ENCODE measurements around the gene UGT1A5. TPM values are rescaled to one million over a fixed set of nuclear protein-coding genes. Genes with fewer than 3 reads are reported as not detected.

UGT1A5 gene
- total RNA-seq, 1 donor from 2014 or later, result not detected

DNA sequence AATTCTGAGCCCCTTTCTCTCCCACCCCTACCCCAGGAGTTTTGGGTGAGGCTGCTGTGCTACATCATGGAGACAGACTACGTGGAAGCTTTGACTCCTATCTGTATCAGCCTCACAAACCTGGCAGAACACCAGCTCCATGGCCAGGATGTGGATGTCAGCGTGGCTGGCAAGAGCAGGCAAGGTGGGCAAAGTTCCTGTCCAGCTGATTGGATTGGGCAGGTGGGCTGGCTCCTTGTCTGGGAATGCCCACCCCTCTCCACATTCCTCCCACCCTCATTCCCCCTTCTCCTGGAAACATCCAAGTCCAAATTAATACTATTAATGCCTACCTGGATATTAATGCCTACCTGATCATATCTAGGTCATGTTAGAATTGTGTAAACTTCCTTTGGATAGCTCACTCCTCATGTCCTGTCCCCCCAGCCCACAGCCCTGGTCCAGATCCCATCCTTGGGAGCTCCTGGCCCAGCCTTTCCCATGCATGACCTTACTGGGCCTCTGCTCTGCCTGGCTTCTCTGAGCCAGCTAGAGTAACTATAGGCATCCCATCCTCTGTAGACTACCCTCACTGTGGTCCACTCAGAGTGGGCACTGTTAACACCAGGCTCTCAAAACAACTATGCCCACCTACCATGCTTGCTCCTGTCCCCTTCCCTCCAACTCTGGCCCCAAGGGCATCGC is 89.6 kb downstream of the UGT1A5 start:
- Mint-ChIP-seq H3K4me3 (no peak overlapping the region), H3K36me3 (no peaks in the 10 kb centered on the region), H3K27ac (no peak overlapping the region), H3K4me1 (no peaks in the 10 kb centered on the region), H3K9me3 (peaks cover 6% of the 10 kb centered on the region), H3K27me3 (ENCODE audit: low read depth) (peaks cover 33% of the 10 kb centered on the region)
- TF ChIP-seq, protein P1, sequence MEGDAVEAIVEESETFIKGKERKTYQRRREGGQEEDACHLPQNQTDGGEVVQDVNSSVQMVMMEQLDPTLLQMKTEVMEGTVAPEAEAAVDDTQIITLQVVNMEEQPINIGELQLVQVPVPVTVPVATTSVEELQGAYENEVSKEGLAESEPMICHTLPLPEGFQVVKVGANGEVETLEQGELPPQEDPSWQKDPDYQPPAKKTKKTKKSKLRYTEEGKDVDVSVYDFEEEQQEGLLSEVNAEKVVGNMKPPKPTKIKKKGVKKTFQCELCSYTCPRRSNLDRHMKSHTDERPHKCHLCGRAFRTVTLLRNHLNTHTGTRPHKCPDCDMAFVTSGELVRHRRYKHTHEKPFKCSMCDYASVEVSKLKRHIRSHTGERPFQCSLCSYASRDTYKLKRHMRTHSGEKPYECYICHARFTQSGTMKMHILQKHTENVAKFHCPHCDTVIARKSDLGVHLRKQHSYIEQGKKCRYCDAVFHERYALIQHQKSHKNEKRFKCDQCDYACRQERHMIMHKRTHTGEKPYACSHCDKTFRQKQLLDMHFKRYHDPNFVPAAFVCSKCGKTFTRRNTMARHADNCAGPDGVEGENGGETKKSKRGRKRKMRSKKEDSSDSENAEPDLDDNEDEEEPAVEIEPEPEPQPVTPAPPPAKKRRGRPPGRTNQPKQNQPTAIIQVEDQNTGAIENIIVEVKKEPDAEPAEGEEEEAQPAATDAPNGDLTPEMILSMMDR (IDR thresholded peaks at IDR 0.05; ENCODE audit: unreplicated experiment), result no peak
- DNase-seq (ENCODE audit: low spot score in 2 of 2, unreplicated experiment in 2 of 2), result no peak

DNA sequence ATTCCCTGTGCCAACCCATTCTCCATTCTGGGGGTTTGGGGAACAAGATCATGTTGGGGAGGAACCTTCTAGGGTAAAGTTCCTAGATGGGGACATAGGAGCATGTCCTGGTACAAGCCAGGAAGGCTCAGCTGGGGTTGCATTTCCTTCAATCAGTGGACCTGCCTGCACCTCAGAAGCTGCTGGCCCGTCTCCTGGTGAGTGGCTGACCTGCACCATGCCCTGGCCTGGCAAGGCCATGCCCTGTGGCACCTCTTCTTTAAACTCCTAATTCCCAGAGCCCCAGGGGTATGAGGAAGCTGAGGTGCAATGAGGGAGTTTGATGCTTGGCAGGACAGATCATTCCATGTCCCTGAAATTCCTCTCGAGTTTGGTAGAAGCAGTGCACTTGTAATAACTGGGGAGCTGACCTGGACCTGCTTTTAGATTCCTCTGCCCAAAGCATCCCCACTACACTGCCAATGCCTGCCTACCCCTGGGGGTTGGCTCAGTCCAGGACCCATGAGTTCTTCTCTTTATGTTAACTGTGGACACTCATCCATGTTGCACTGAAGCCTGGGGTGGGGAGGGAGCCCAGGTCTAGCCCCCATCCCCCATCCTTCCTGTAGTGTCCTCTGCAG is 90.7 kb downstream of the UGT1A5 start:
- DNase-seq (ENCODE audit: low spot score in 2 of 2, unreplicated experiment in 2 of 2), result peak in 1 of 2 experiments; percentile 29
- Mint-ChIP-seq H3K9me3 (peaks cover 6% of the 10 kb centered on the region), H3K4me3 (no peak overlapping the region), H3K4me1 (no peaks in the 10 kb centered on the region), H3K36me3 (no peaks in the 10 kb centered on the region), H3K27ac (no peak overlapping the region), H3K27me3 (ENCODE audit: low read depth) (peaks cover 37% of the 10 kb centered on the region)
- TF ChIP-seq, protein P1 (IDR thresholded peaks at IDR 0.05; ENCODE audit: unreplicated experiment), result no peak

DNA sequence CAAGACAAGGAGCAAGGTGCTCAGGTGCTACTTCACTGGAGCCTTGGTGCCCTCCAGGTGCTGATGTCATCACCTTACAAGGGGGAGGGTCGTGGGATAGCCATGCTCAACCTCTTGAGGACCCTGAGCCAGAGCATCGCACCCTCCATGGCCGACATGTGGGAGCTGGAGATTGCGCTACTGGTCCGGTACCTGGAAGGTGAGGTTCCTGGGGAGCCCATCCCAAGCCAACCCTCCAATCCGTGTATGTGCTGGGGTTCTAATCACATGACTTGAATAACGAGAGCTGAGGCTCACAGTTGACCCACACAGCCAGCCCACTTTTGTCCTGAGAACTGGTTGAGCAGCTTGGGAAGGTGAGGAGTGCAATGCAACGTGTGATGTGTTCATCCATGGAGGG is 91.3 kb downstream of the UGT1A5 start:
- TF ChIP-seq, protein P1 (IDR thresholded peaks at IDR 0.05; ENCODE audit: unreplicated experiment), result no peak

DNA sequence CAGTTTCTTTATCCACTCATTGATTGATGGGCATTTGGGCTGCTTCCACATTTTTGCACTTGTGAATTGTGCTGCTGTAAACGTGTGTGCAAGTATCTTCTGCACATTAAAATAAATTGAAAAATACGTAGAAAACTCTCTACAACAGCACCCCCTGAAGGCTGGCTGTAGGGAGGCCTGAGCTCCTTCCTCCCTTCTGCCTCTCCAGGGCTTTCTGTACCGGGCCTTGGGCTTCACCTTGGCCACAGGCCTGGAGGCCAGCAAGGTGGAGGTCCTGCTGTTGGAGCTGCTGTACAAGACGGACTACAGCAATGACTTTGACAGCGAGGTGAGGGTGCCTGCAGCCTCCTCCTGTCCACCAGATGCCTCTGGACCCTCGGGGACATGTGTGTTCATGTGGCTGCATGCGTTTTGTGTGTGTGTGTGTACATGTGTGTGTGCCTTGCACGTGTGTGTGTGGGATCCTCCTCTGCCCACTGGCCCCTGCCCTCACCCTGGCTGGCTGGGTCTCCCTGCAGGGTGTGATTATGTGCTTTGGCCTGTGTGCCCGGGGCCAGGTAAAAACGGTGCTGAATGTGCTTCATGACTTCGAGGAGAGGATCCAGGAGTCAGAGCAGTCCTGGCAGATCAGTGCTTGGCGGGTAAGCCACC is 94.6 kb downstream of the UGT1A5 start:
- H3K27ac Mint-ChIP-seq, result no peak overlapping the region
- no peaks in the 10 kb centered on the region for H3K4me1 Mint-ChIP-seq
- no peaks in the 10 kb centered on the region for H3K36me3 Mint-ChIP-seq
- TF ChIP-seq, protein P1 (IDR thresholded peaks at IDR 0.05; ENCODE audit: unreplicated experiment), result no peak
- no peak overlapping the region for H3K4me3 Mint-ChIP-seq
- peak in 1 of 2 experiments; percentile 25 for DNase-seq (ENCODE audit: low spot score in 2 of 2, unreplicated experiment in 2 of 2)
- peaks cover 59% of the 10 kb centered on the region for H3K27me3 Mint-ChIP-seq (ENCODE audit: low read depth)
- H3K9me3 Mint-ChIP-seq, result no peaks in the 10 kb centered on the region

More for the DNA sequence above, 91.3 kb downstream of the UGT1A5 start:
- no peak overlapping the region for H3K4me3 Mint-ChIP-seq
- DNase-seq (ENCODE audit: low spot score in 2 of 2, unreplicated experiment in 2 of 2), result peak in 1 of 2 experiments; percentile 31
- peaks cover 6% of the 10 kb centered on the region for H3K9me3 Mint-ChIP-seq
- no peak overlapping the region for H3K27ac Mint-ChIP-seq
- H3K36me3 Mint-ChIP-seq, result no peaks in the 10 kb centered on the region
- peaks cover 40% of the 10 kb centered on the region for H3K27me3 Mint-ChIP-seq (ENCODE audit: low read depth)
- no peaks in the 10 kb centered on the region for H3K4me1 Mint-ChIP-seq

DNA sequence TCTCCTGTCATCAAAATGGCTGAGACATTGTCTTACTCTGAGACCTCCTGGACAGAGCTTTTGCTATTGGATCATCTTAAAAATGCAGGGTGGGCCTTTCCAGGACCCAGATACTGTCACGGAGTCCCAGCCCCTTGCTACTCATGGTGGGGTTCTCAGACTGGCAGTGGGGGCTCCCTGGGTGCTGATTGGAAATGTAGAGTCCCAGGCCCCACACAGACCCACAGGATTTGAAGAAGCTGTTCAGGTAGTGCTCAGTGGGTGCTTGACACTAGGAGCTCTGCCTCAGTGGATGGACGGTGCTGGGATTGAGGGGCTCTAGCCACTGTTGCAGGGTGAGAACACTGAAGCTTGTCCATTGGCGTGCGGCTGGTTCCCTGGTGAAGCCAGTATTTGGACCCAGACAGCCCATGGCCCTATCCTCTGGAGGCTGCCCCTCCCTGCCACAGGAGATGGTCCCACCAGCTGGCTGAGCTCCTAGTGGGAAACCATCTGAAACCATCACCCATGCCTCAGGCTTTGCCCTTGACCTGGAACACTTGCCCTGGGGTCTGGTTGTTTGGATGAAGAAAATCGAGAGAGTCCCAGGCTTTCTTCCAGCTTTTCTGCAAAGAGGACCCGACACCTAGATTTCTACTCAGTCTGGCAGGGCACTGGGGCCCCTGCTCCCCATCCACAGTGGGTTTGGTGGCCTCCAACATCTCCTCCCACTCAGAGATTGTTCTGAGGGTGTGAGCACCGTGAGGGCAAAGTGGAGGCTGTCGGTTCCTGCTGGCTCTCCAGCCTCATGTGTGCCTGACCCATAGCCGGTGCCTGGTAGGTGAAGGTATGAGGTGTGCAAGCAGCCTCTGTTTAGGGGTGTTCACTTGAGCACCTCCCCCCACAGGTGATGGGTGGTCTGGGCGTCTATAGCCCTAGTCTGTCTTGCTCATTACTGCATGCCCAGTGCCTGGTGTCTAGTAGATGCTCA is 95.5 kb downstream of the UGT1A5 start:
- no peaks in the 10 kb centered on the region for H3K4me1 Mint-ChIP-seq
- no peak overlapping the region for H3K4me3 Mint-ChIP-seq
- TF ChIP-seq, protein P1 (IDR thresholded peaks at IDR 0.05; ENCODE audit: unreplicated experiment), result no peak
- H3K36me3 Mint-ChIP-seq, result no peaks in the 10 kb centered on the region
- peak in 1 of 2 experiments; percentile 21 for DNase-seq (ENCODE audit: low spot score in 2 of 2, unreplicated experiment in 2 of 2)
- no peaks in the 10 kb centered on the region for H3K9me3 Mint-ChIP-seq
- H3K27ac Mint-ChIP-seq, result no peak overlapping the region
- peaks cover 59% of the 10 kb centered on the region for H3K27me3 Mint-ChIP-seq (ENCODE audit: low read depth)

All from mesothelial cell of epicardium (in vitro differentiated cells).